Activated CD8-positive, alpha-beta memory T cell treated with anti-CD3 and anti-CD28 coated beads, Interleukin-2, amount 50 U/mL, for 1 hour (primary cell): ENCODE results near the gene AP4M1.
"Not testable (repeated sequence)": the region's sequence is repeated elsewhere in the genome, so short reads cannot be mapped to it uniquely, and the experiment has no call there.

Experiments used
- DNase-seq: peaks from one replicate; pipeline ENCODE4 v3.0.0-alpha.2; 2020; ENCODE audit errors: extremely low read depth

AP4M1 gene

GRCh38 chr7:100130608-100131453 lies 29.4 kb downstream of the AP4M1 start:
- no peak for DNase-seq

GRCh38 chr7:100132126-100132525 lies 30.7 kb downstream of the AP4M1 start:
- DNase-seq = no peak

GRCh38 chr7:100132697-100133151 lies 31.3 kb downstream of the AP4M1 start:
- no peak for DNase-seq

GRCh38 chr7:100137851-100138760 lies 36.7 kb downstream of the AP4M1 start:
- no peak for DNase-seq

- no peak for DNase-seq
Observed at GRCh38 chr7:100141555-100141949, 40.1 kb downstream of the AP4M1 start.

- no peak for DNase-seq
Observed at GRCh38 chr7:100142461-100142860, 41.0 kb downstream of the AP4M1 start.

GRCh38 chr7:100146350-100146749 lies 44.9 kb downstream of the AP4M1 start:
- DNase-seq = not testable (repeated sequence)

- DNase-seq = no peak
Observed at GRCh38 chr7:100147278-100147677, 45.8 kb downstream of the AP4M1 start.

GRCh38 chr7:100148225-100148558 lies 46.7 kb downstream of the AP4M1 start:
- DNase-seq = no peak

GRCh38 chr7:100148559-100149328 lies 47.3 kb downstream of the AP4M1 start, which contains the start of gene LAMTOR4:
LAMTOR4 (plus strand) TSS chr7:100148918; CDS start chr7:100148973, 55 bp downstream.
- peak; percentile 95 for DNase-seq

GRCh38 chr7:100152404-100152803 lies 51.0 kb downstream of the AP4M1 start:
- DNase-seq = no peak

GRCh38 chr7:100152937-100153666 lies 51.7 kb downstream of the AP4M1 start:
- DNase-seq = no peak

GRCh38 chr7:100153708-100154535 lies 52.5 kb downstream of the AP4M1 start:
- DNase-seq = no peak

GRCh38 chr7:100154651-100155491 lies 53.4 kb downstream of the AP4M1 start:
- DNase-seq = no peak

GRCh38 chr7:100155553-100156317 lies 54.3 kb downstream of the AP4M1 start:
- DNase-seq = no peak

- DNase-seq = no peak
Observed at GRCh38 chr7:100156331-100157068, 55.1 kb downstream of the AP4M1 start.

GRCh38 chr7:100157069-100157333 lies 55.6 kb downstream of the AP4M1 start:
- no peak for DNase-seq
